Smooth muscle cell (in vitro differentiated cells): ENCODE measurements around the gene HSPG2. TPM values are rescaled to one million over a fixed set of nuclear protein-coding genes. Genes with fewer than 3 reads are reported as not detected.

ENCODE experiments used
- DNase-seq: peaks from one replicate; lab custom pipeline; 2025; ENCODE audit not compliant: unreplicated experiment; lab: John Stamatoyannopoulos, UW
- H2AFZ ChIP-seq: fragments of 200-600 bp; sonication (generic); 2 replicates; pipeline ENCODE4 v1.6.0; 2016; ENCODE audit warnings: antibody characterized with exemption, low read depth, mild to moderate bottlenecking
- H3F3A ChIP-seq: fragments of 200-600 bp; sonication (generic); 2 replicates; pipeline ENCODE4 v1.6.0; 2017; ENCODE audit warnings: antibody characterized with exemption, low read depth
- H3K27ac ChIP-seq: fragments of 200-600 bp; sonication (generic); 2 replicates; pipeline ENCODE4 v1.5.1; 2016; ENCODE audit warnings: low read depth, mild to moderate bottlenecking
- H3K27me3 ChIP-seq: fragments of 200-600 bp; sonication (generic); 2 replicates; pipeline ENCODE4 v1.6.1; 2016; ENCODE audit warnings: low read depth, mild to moderate bottlenecking
- H3K36me3 ChIP-seq: fragments of 200-600 bp; sonication (generic); 2 replicates; pipeline ENCODE4 v1.5.1; 2016; ENCODE audit warnings: low read depth
- H3K4me1 ChIP-seq: fragments of 200-600 bp; sonication (generic); 2 replicates; pipeline ENCODE4 v1.5.1; 2016; ENCODE audit warnings: low read depth
- H3K4me2 ChIP-seq: fragments of 200-600 bp; sonication (generic); 2 replicates; pipeline ENCODE4 v1.6.0; 2016; ENCODE audit warnings: mild to moderate bottlenecking
- H3K4me3 ChIP-seq: fragments of 200-600 bp; sonication (generic); 2 replicates; pipeline ENCODE4 v1.5.1; 2016; ENCODE audit warnings: mild to moderate bottlenecking
- H3K79me2 ChIP-seq: fragments of 200-600 bp; sonication (generic); 2 replicates; pipeline ENCODE4 v1.6.0; 2016; ENCODE audit warnings: low read depth, mild to moderate bottlenecking
- H3K9ac ChIP-seq: fragments of 200-600 bp; sonication (generic); 2 replicates; pipeline ENCODE4 v1.6.0; 2016; ENCODE audit warnings: low read depth
- H3K9me3 ChIP-seq: fragments of 200-600 bp; sonication (generic); replicated peaks from 2 replicates; pipeline ENCODE4 v1.5.1; 2016; ENCODE audit warnings: low read depth
- H4K20me1 ChIP-seq: fragments of 200-600 bp; sonication (generic); 2 replicates; pipeline ENCODE4 v1.6.0; 2016; ENCODE audit warnings: low read depth
- WGBS: methylation state at CpG from one replicate; pipeline ENCODE4 v1.1.7; 2016; ENCODE audit warnings: low lambda C conversion rate; 5-methylcytosine and 5-hydroxymethylcytosine counted together
- polyA plus RNA-seq: library from polyadenylated mRNA; unstranded; fragments of >200 nt; fragmentation: Nextera tagmentation; extraction: Ambion mirVana; gene quantifications from 2 replicates; pipeline ENCODE4 v1.2.1, GENCODE V29; 2016
- total RNA-seq: library from RNA; depleted of rRNA; stranded (reverse); fragments of >200 nt; gene quantifications from 2 replicates; pipeline ENCODE4 v1.2.3, GENCODE V29; 2014
- TF ChIP-seq, protein P1 (sequence below): fragments of 200-600 bp; sonication (generic); IDR thresholded peaks from 2 replicates; pipeline ENCODE4 v1.5.1; 2017; ENCODE audit warnings: borderline replicate concordance, mild to moderate bottlenecking, antibody characterized with exemption; ENCODE audit not compliant: insufficient read depth, poor library complexity, severe bottlenecking

Gene HSPG2
- total and polyA plus RNA-seq, 2 experiments from 2014 or later, result 40.7 to 46.7 TPM

DNA sequence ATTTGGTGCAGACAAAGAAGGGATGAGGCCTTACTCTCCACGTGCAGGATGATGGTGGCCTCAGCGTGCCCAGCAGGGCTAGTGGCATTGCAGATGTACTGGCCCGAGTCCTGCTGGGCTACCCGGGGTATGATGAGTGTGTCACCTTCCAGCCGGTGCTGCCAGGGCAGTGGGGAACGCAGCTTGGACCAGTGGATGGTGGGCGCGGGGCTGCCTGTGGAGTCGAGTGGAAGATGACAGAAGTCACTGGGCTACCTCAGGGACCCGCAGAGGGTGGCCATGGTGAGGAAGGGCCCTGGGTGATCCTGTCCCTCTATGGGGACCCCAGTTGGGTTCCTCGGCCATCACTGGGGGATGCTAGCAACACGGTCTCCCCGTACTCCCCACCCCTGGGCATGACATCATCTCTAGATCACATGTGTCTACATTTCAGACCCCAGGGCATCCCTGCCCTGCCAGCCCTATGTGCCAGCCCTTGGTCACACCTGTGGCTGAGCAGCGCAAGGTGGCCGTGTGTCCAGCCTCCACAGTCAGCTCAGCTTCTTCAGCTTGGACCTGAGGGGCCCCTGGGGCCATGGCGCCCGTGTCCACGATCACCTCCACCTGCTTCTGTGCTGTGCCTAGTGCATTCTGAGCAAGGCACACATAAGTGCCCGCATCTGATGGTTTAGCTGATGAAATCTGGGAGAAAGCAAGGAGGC lies 97.6 kb downstream of the HSPG2 start:
- Histone ChIP-seq H2AFZ (no peak overlapping the region), H3K9me3 (no peaks in the 10 kb centered on the region), H3K9ac (no peak overlapping the region), H3K4me2 (no peak overlapping the region), H3F3A (no peaks in the 10 kb centered on the region), H3K4me1 (no peaks in the 10 kb centered on the region), H3K79me2 (no peaks in the 10 kb centered on the region), H3K36me3 (peaks cover 11% of the 10 kb centered on the region), H4K20me1 (no peaks in the 10 kb centered on the region), H3K27ac (no peak overlapping the region), H3K27me3 (no peaks in the 10 kb centered on the region), H3K4me3 (no peak overlapping the region)
- WGBS, result 98% methylated on average over 19 of the region's 19 CpGs
- TF ChIP-seq, protein P1, sequence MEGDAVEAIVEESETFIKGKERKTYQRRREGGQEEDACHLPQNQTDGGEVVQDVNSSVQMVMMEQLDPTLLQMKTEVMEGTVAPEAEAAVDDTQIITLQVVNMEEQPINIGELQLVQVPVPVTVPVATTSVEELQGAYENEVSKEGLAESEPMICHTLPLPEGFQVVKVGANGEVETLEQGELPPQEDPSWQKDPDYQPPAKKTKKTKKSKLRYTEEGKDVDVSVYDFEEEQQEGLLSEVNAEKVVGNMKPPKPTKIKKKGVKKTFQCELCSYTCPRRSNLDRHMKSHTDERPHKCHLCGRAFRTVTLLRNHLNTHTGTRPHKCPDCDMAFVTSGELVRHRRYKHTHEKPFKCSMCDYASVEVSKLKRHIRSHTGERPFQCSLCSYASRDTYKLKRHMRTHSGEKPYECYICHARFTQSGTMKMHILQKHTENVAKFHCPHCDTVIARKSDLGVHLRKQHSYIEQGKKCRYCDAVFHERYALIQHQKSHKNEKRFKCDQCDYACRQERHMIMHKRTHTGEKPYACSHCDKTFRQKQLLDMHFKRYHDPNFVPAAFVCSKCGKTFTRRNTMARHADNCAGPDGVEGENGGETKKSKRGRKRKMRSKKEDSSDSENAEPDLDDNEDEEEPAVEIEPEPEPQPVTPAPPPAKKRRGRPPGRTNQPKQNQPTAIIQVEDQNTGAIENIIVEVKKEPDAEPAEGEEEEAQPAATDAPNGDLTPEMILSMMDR, result no peak
- no peak for DNase-seq

DNA sequence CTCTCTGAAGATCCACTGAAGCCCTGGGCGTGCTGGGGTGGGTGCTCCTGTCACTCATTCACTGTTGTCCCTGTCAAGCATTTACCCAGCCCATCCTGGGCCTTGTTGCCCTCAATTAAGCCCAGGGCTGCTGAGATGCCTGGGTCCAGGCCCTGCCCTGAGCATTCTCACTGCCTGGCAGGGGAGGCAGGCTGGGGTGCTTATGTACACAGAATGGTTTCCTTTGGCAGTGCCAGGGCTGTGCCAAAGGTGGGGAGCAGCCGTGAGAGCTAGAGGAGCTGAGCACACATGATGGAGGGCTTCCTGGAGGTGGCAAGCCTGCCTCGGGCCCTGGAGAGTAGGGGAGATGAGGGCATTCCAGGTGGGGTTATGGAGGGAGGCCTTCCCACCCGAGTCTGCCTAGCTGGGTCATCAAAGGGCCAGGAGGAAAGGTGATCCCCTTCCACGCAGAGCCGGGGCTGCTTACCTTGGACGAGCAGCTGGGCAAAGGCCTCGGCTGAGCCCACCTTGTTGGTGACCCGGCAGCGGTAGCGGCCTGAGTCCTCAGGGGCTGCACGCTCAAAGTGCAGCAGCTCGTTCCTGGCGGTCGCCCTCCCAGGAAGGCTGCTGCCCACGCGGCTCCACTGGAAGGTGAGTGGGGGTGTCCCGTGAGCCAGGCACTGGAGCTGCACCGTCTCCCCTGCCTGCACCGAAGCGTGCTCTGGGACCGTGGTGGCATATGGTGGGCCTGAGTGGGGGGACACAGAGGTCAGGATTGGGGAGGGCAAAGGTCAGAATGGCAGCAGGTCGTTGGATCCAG lies 98.6 kb downstream of the HSPG2 start:
- H4K20me1 ChIP-seq, result no peaks in the 10 kb centered on the region
- H3K27me3 ChIP-seq, result no peaks in the 10 kb centered on the region
- H3K4me3 ChIP-seq, result no peak overlapping the region
- H3K36me3 ChIP-seq, result peaks cover 20% of the 10 kb centered on the region
- H3K4me2 ChIP-seq, result no peak overlapping the region
- H3K9ac ChIP-seq, result no peak overlapping the region
- TF ChIP-seq, protein P1, result no peak
- 93% methylated on average over 23 of the region's 23 CpGs for WGBS
- no peak for DNase-seq
- H3K27ac ChIP-seq, result no peak overlapping the region
- no peaks in the 10 kb centered on the region for H3K79me2 ChIP-seq
- H3K9me3 ChIP-seq, result no peaks in the 10 kb centered on the region
- H2AFZ ChIP-seq, result no peak overlapping the region
- no peaks in the 10 kb centered on the region for H3K4me1 ChIP-seq
- no peaks in the 10 kb centered on the region for H3F3A ChIP-seq

DNA sequence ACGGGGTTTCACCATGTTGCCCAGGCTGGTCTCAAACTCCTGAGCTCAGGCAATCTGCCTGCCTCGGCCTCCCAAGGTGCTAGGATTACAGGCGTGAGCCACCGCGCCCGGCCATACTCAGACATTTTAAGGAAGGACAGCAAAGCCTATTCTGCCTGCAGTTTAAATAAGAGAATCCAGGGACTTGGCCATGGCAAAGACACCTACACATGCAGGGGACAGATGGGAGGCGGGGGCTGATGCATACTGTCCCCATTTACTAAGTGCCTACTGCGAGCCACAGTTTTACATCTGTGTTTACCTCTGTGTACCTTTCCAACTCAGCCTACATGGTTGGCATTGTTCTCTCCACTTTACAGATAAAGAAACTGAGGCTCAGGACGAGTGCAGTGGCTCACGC lies 99.6 kb downstream of the HSPG2 start:
- Histone ChIP-seq H3K36me3 (peaks cover 20% of the 10 kb centered on the region), H2AFZ (no peak overlapping the region), H3K4me2 (no peak overlapping the region), H3K27ac (no peak overlapping the region), H3F3A (no peaks in the 10 kb centered on the region), H3K79me2 (no peaks in the 10 kb centered on the region), H3K4me1 (no peaks in the 10 kb centered on the region), H3K9me3 (no peaks in the 10 kb centered on the region), H4K20me1 (no peaks in the 10 kb centered on the region), H3K9ac (no peak overlapping the region), H3K4me3 (no peak overlapping the region), H3K27me3 (no peaks in the 10 kb centered on the region)
- WGBS, result 94% methylated on average over 10 of the region's 10 CpGs
- no peak for DNase-seq
- TF ChIP-seq, protein P1, result no peak

DNA sequence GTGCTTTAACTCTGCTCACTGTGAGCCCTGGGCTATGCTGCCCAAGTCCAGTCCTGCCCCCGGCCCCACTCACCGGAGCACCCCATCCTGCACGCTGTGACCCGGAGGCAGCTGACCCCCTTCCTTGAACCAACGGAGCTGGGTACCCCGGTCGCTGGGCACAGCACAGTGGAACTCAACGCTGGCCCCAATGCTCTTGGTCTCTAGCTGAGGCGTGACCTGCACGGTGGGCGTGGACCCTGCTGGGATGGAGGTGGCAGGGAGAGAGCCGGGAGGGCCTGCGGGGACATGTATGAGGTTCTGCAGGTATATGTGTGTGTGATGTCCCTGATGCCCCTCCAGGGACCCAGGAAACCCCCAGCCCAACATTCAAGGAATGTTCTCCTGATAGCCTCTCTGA lies 100.4 kb downstream of the HSPG2 start:
- Histone ChIP-seq H3K9me3 (no peaks in the 10 kb centered on the region), H3K27ac (no peak overlapping the region), H3K4me3 (no peak overlapping the region), H3K79me2 (no peaks in the 10 kb centered on the region), H3K4me2 (no peak overlapping the region), H3K36me3 (peaks cover 20% of the 10 kb centered on the region), H4K20me1 (no peaks in the 10 kb centered on the region), H3F3A (no peaks in the 10 kb centered on the region), H3K27me3 (no peaks in the 10 kb centered on the region), H3K4me1 (no peaks in the 10 kb centered on the region), H2AFZ (no peak overlapping the region), H3K9ac (no peak overlapping the region)
- 99% methylated on average over 13 of the region's 13 CpGs for WGBS
- DNase-seq, result no peak
- TF ChIP-seq, protein P1, result no peak
